PFSK-1 (cell line): ENCODE measurements around the gene CDCP1.

Experiments
- POLR2AphosphoS5 ChIP-seq: IDR thresholded peaks from 2 replicates; pipeline ENCODE4 v1.6.1; 2012; ENCODE audit warnings: low read depth, mild to moderate bottlenecking, control low read depth, low read length, moderate library complexity
- SIN3A ChIP-seq: IDR thresholded peaks from 2 replicates; pipeline ENCODE4 v1.6.1; 2012; ENCODE audit warnings: mild to moderate bottlenecking, low read length, moderate library complexity, borderline replicate concordance; ENCODE audit not compliant: insufficient read depth
- TAF1 ChIP-seq: IDR thresholded peaks from 2 replicates; pipeline ENCODE4 v1.6.1; 2012; ENCODE audit warnings: low read length, control low read depth, borderline replicate concordance; ENCODE audit not compliant: insufficient read depth

GRCh38 chr3:45043728-45044299 lies 102.4 kb downstream of the CDCP1 start:
- no peak for TF ChIP-seq SIN3A
- no peak for TF ChIP-seq TAF1
- no peak for TF ChIP-seq POLR2AphosphoS5
